ENCODE measurements around the gene CCBE1. TPM values are rescaled to one million over a fixed set of nuclear protein-coding genes. Genes with fewer than 3 reads are reported as not detected.

CCBE1 gene
- total RNA-seq, 1 experiment from 2014 or later: 0.09 TPM

- H3K27me3 Mint-ChIP-seq (ENCODE audit: insufficient read depth, unreplicated experiment): peaks cover 6% of the 10 kb centered on the region
- no peaks in the 10 kb centered on the region for H3K4me1 Mint-ChIP-seq (ENCODE audit: low read depth, unreplicated experiment)
- no peak for TF ChIP-seq CTCF (IDR thresholded peaks at IDR 0.05; ENCODE audit: insufficient read depth in 1 of 2, low read depth in 1 of 2, low read length in 1 of 2, severe bottlenecking in 1 of 2, unreplicated experiment in 1 of 2)
- H3K27me3 ChIP-seq (replicated peaks; ENCODE audit: control insufficient read depth, insufficient read depth, low read length): no peaks in the 10 kb centered on the region
- intact Hi-C loops (cut with micrococcal nuclease; ENCODE audit: unreplicated experiment): no loop called here
- no peaks in the 10 kb centered on the region for H3K36me3 Mint-ChIP-seq (ENCODE audit: insufficient read depth, unreplicated experiment)
- no peaks in the 10 kb centered on the region for H3K9me3 Mint-ChIP-seq (ENCODE audit: unreplicated experiment)
- H3K27ac Mint-ChIP-seq (ENCODE audit: unreplicated experiment): no peak overlapping the region
- DNase-seq: no peak
- no peaks in the 10 kb centered on the region for H3K9me3 ChIP-seq
- POLR2A ChIA-PET: no interaction called here
- no peaks in the 10 kb centered on the region for H3K4me1 ChIP-seq
- H3K36me3 ChIP-seq (ENCODE audit: control insufficient read depth, insufficient read depth, low read length): no peaks in the 10 kb centered on the region
- H3K4me3 Mint-ChIP-seq (ENCODE audit: unreplicated experiment): no peak overlapping the region
- CTCF ChIA-PET: no interaction called here
- H3K4me3 ChIP-seq (ENCODE audit: low read depth, low read length): no peak overlapping the region
- BruUV-seq (replicated peaks): no TSS peak
Observed at GRCh38 chr18:59575995-59576394, 121.2 kb downstream of the CCBE1 start.

GRCh38 chr18:59573962-59574361, 123.3 kb downstream of the CCBE1 start:
- H3K4me3 Mint-ChIP-seq (ENCODE audit: unreplicated experiment): no peak overlapping the region
- POLR2A ChIA-PET: no interaction called here
- H3K27ac Mint-ChIP-seq (ENCODE audit: unreplicated experiment): no peak overlapping the region
- CTCF ChIA-PET: no interaction called here
- no peak for DNase-seq
- Histone ChIP-seq H3K9me3 (no peaks in the 10 kb centered on the region), H3K27me3 (replicated peaks; ENCODE audit: control insufficient read depth, insufficient read depth, low read length) (no peaks in the 10 kb centered on the region), H3K4me3 (ENCODE audit: low read depth, low read length) (no peak overlapping the region), H3K4me1 (no peaks in the 10 kb centered on the region), H3K36me3 (ENCODE audit: control insufficient read depth, insufficient read depth, low read length) (no peaks in the 10 kb centered on the region)
- intact Hi-C loops (cut with micrococcal nuclease; ENCODE audit: unreplicated experiment): no loop called here
- no peak for TF ChIP-seq CTCF (IDR thresholded peaks at IDR 0.05; ENCODE audit: insufficient read depth in 1 of 2, low read depth in 1 of 2, low read length in 1 of 2, severe bottlenecking in 1 of 2, unreplicated experiment in 1 of 2)
- BruUV-seq (replicated peaks): no TSS peak
- H3K9me3 Mint-ChIP-seq (ENCODE audit: unreplicated experiment): no peaks in the 10 kb centered on the region
- H3K4me1 Mint-ChIP-seq (ENCODE audit: low read depth, unreplicated experiment): no peaks in the 10 kb centered on the region
- no peaks in the 10 kb centered on the region for H3K36me3 Mint-ChIP-seq (ENCODE audit: insufficient read depth, unreplicated experiment)
- H3K27me3 Mint-ChIP-seq (ENCODE audit: insufficient read depth, unreplicated experiment): peaks cover 7% of the 10 kb centered on the region

- Histone ChIP-seq H3K27me3 (replicated peaks; ENCODE audit: control insufficient read depth, insufficient read depth, low read length) (no peaks in the 10 kb centered on the region), H3K9me3 (no peaks in the 10 kb centered on the region), H3K4me3 (ENCODE audit: low read depth, low read length) (no peak overlapping the region), H3K4me1 (no peaks in the 10 kb centered on the region), H3K36me3 (ENCODE audit: control insufficient read depth, insufficient read depth, low read length) (no peaks in the 10 kb centered on the region)
- POLR2A ChIA-PET: no interaction called here
- no peaks in the 10 kb centered on the region for H3K9me3 Mint-ChIP-seq (ENCODE audit: unreplicated experiment)
- intact Hi-C loops (cut with micrococcal nuclease; ENCODE audit: unreplicated experiment): no loop called here
- no peaks in the 10 kb centered on the region for H3K4me1 Mint-ChIP-seq (ENCODE audit: low read depth, unreplicated experiment)
- no peak for DNase-seq
- no peak overlapping the region for H3K4me3 Mint-ChIP-seq (ENCODE audit: unreplicated experiment)
- no TSS peak for BruUV-seq (replicated peaks)
- no peak for TF ChIP-seq CTCF (IDR thresholded peaks at IDR 0.05; ENCODE audit: insufficient read depth in 1 of 2, low read depth in 1 of 2, low read length in 1 of 2, severe bottlenecking in 1 of 2, unreplicated experiment in 1 of 2)
- H3K27ac Mint-ChIP-seq (ENCODE audit: unreplicated experiment): no peak overlapping the region
- no peaks in the 10 kb centered on the region for H3K36me3 Mint-ChIP-seq (ENCODE audit: insufficient read depth, unreplicated experiment)
- CTCF ChIA-PET: no interaction called here
- peaks cover 7% of the 10 kb centered on the region for H3K27me3 Mint-ChIP-seq (ENCODE audit: insufficient read depth, unreplicated experiment)
Observed at GRCh38 chr18:59571902-59572301, 125.3 kb downstream of the CCBE1 start.
